ENCODE data around the gene MAFG. TPM values are rescaled to one million over a fixed set of nuclear protein-coding genes. Genes with fewer than 3 reads are reported as not detected.
A peak's percentile ranks its signal among the peaks of the same experiment; 100 is the strongest.

MAFG gene
- total and polyA plus RNA-seq, 2 of the 13 experiments (the other 11 are each of a cell fraction or from before 2014, with no cell fraction given): 14.5 to 20.0 TPM

DNA sequence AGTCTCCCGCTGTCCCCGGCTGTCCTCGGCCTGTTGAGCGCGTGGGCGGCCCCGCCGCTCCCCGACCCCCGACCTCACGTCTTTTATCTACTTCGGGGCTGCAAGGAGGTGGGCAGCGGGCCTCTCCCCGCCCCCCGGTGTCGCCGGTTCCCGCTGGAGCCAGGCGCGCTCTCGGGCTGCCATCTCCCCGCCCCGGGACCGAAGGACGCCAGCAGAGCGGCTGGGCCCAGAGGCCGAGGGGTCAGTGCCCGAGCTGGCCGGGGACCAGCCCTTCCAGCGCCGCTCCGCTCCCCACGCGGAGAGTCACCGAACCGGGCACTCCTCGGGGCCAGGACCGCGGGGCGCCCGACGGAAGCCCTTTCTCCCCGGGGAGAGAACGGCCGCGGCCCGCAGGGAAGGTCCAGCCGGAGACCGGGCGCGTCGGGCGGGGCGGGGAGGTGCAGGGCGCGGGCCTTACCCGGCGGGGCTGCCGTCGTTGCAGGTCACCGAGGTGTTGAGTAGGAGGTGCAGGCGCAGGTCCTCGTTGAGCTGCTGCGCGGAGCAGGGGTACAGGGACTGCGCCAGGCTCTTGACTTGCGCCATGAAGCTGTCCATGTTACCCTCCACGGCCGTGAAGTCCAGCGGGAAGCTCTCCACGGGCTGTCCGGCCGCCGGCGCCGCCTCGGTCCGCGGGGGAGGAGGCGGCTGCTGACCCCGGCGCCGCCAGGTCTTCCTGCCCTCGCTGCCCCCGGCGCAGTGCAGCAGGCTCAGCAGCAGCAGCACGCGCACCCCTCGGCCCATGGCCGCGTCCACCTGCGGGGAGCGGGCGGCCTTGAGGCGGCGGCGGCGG lies 32.8 kb upstream of the MAFG start (continued):
- TF ChIP-seq, protein P1, sequence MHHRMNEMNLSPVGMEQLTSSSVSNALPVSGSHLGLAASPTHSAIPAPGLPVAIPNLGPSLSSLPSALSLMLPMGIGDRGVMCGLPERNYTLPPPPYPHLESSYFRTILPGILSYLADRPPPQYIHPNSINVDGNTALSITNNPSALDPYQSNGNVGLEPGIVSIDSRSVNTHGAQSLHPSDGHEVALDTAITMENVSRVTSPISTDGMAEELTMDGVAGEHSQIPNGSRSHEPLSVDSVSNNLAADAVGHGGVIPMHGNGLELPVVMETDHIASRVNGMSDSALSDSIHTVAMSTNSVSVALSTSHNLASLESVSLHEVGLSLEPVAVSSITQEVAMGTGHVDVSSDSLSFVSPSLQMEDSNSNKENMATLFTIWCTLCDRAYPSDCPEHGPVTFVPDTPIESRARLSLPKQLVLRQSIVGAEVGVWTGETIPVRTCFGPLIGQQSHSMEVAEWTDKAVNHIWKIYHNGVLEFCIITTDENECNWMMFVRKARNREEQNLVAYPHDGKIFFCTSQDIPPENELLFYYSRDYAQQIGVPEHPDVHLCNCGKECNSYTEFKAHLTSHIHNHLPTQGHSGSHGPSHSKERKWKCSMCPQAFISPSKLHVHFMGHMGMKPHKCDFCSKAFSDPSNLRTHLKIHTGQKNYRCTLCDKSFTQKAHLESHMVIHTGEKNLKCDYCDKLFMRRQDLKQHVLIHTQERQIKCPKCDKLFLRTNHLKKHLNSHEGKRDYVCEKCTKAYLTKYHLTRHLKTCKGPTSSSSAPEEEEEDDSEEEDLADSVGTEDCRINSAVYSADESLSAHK (CRISPR knock-in tag; IDR thresholded peaks at IDR 0.05; ENCODE audit: borderline replicate concordance): peak; percentile 73; the same call in 1 of the 2 replicates
- TF ChIP-seq MTF1 (CRISPR knock-in tag; IDR thresholded peaks at IDR 0.05) (peak; percentile 61; the same call in 1 of the 2 replicates), SRSF4 (IDR thresholded peaks at IDR 0.05; ENCODE audit: low read depth, low read length, poor library complexity, severe bottlenecking) (peak; percentile 84), BORCS8-MEF2B (CRISPR knock-in tag; IDR thresholded peaks at IDR 0.05) (0 out of 2 replicates have a peak, but pooled peaks have one; percentile 69), CENPT (CRISPR knock-in tag; IDR thresholded peaks at IDR 0.05; ENCODE audit: low read depth) (no peak), ZNF570 (CRISPR knock-in tag; IDR thresholded peaks at IDR 0.05; ENCODE audit: borderline replicate concordance) (no peak), EED (CRISPR knock-in tag; IDR thresholded peaks at IDR 0.05) (0 out of 2 replicates have a peak, but pooled peaks have one; percentile 39), ZBTB3 (CRISPR knock-in tag; IDR thresholded peaks at IDR 0.05; ENCODE audit: borderline replicate concordance, low read depth) (no peak), ATRX (CRISPR knock-in tag; IDR thresholded peaks at IDR 0.05; ENCODE audit: borderline replicate concordance) (no peak), MED8 (CRISPR knock-in tag; IDR thresholded peaks at IDR 0.05; ENCODE audit: insufficient replicate concordance) (peak; percentile 75), ARNT2 (CRISPR knock-in tag; IDR thresholded peaks at IDR 0.05; ENCODE audit: low read depth) (0 out of 2 replicates have a peak, but pooled peaks have one; percentile 8), ZSCAN12 (CRISPR knock-in tag; IDR thresholded peaks at IDR 0.05) (peak; percentile 42; the same call in 1 of the 2 replicates), SMAD1 (CRISPR knock-in tag; IDR thresholded peaks at IDR 0.05; ENCODE audit: borderline replicate concordance, low read depth) (0 out of 2 replicates have a peak, but pooled peaks have one; percentile 14), ARHGAP35 (CRISPR knock-in tag; IDR thresholded peaks at IDR 0.05; ENCODE audit: borderline replicate concordance) (peak; percentile 58; the same call in 1 of the 2 replicates), KDM5B (CRISPR knock-in tag; IDR thresholded peaks at IDR 0.05; ENCODE audit: borderline replicate concordance) (peak; percentile 41), ZNF891 (CRISPR knock-in tag; IDR thresholded peaks at IDR 0.05) (peak; percentile 61; the same call in 1 of the 2 replicates), ZNF749 (CRISPR knock-in tag; IDR thresholded peaks at IDR 0.05; ENCODE audit: borderline replicate concordance) (no peak), CHD4 (IDR thresholded peaks at IDR 0.05; ENCODE audit: borderline replicate concordance, low read length) (no peak), HOXA3 (CRISPR knock-in tag; IDR thresholded peaks at IDR 0.05) (peak; percentile 1; the same call in 1 of the 2 replicates), ZNF775 (CRISPR knock-in tag; IDR thresholded peaks at IDR 0.05; ENCODE audit: borderline replicate concordance) (no peak)
- TF ChIP-seq, protein P2, sequence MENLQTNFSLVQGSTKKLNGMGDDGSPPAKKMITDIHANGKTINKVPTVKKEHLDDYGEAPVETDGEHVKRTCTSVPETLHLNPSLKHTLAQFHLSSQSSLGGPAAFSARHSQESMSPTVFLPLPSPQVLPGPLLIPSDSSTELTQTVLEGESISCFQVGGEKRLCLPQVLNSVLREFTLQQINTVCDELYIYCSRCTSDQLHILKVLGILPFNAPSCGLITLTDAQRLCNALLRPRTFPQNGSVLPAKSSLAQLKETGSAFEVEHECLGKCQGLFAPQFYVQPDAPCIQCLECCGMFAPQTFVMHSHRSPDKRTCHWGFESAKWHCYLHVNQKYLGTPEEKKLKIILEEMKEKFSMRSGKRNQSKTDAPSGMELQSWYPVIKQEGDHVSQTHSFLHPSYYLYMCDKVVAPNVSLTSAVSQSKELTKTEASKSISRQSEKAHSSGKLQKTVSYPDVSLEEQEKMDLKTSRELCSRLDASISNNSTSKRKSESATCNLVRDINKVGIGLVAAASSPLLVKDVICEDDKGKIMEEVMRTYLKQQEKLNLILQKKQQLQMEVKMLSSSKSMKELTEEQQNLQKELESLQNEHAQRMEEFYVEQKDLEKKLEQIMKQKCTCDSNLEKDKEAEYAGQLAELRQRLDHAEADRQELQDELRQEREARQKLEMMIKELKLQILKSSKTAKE (CRISPR knock-in tag; IDR thresholded peaks at IDR 0.05; ENCODE audit: borderline replicate concordance): peak; percentile 70

Data from HepG2 (cell line).